K562 (cell line): Measurements from ENCODE around the gene PLCB3. TPM values are rescaled to one million over a fixed set of nuclear protein-coding genes. Genes with fewer than 3 reads are reported as not detected.

Source experiments
- CHCHD3 ChIP-seq: fragments of 250-450 bp; sonication (Bioruptor Pico); IDR thresholded peaks from 2 replicates; pipeline ENCODE4 v2.1.2; 2022; ENCODE audit warnings: mild to moderate bottlenecking
- CTCF ChIP-seq, 3 experiments: IDR thresholded peaks in 2 of 3; conservative IDR thresholded peaks in 1 of 3; 2 replicates each; pipeline ENCODE4 v1.5.1; 2011 to 2012; ENCODE audit warnings: low read length in 3 of 3, mild to moderate bottlenecking in 3 of 3, control low read depth in 2 of 3, improper control_type of control experiment in 1 of 3, inconsistent platforms in 1 of 3, low read depth in 1 of 3, mixed read lengths in 1 of 3, moderate library complexity in 1 of 3; ENCODE audit not compliant: insufficient read depth in 2 of 3
- MEF2D ChIP-seq: conservative IDR thresholded peaks from 2 replicates; pipeline ENCODE4 v1.6.1; 2016; ENCODE audit warnings: low read depth, missing genetic modification characterization, missing compliant biosample characterization
- NONO ChIP-seq, 2 experiments: fragments of 200-400 bp in 1 of 2; fragments of 450-650 bp in 1 of 2; formaldehyde crosslinking in 1 of 2; IDR thresholded peaks; 2 replicates each; pipeline ENCODE4 v1.6.1; 2017; ENCODE audit warnings: low read depth in 2 of 2, mild to moderate bottlenecking in 2 of 2, moderate library complexity in 2 of 2, low read length in 1 of 2
- SAFB ChIP-seq: fragments of 200-400 bp; formaldehyde crosslinking; IDR thresholded peaks from 2 replicates; pipeline ENCODE4 v1.6.1; 2017; ENCODE audit warnings: low read depth, low read length, borderline replicate concordance
- TAF15 ChIP-seq: fragments of 200-400 bp; formaldehyde crosslinking; IDR thresholded peaks from 2 replicates; pipeline ENCODE4 v1.6.1; 2017; ENCODE audit warnings: mild to moderate bottlenecking, low read depth, low read length, moderate library complexity
- THAP12 ChIP-seq: fragments of 250-450 bp; sonication (Bioruptor Pico); IDR thresholded peaks from 2 replicates; pipeline ENCODE4 v1.9.0; 2021; ENCODE audit warnings: mild to moderate bottlenecking, inconsistent platforms
- WHSC1 ChIP-seq: IDR thresholded peaks from one replicate; pipeline ENCODE4 v1.6.1; 2012; ENCODE audit warnings: low read length, control low read depth, inconsistent platforms
- ZNF717 ChIP-seq: fragments of 250-450 bp; sonication (Bioruptor Pico); IDR thresholded peaks from 2 replicates; pipeline ENCODE4 v1.5.0; 2021
- polyA plus RNA-seq, 8 experiments: library from polyadenylated mRNA; depleted of rRNA in 4 of 8; stranded (reverse) in 5 of 8; unstranded in 3 of 8; fragments of >200 nt; fragmentation: Nextera tagmentation in 2 of 8; fragmentation: Illumina TruSeq in 1 of 8; extraction: Ambion mirVana in 2 of 8; extraction: Trizol in 1 of 8; gene quantifications; 2 replicates each; pipeline versions ENCODE4 v1.2.1 to v1.2.3, GENCODE V29; 2011 to 2014; ENCODE audit warnings: inconsistent platforms in 1 of 8, missing spikeins in 1 of 8
- total RNA-seq, 7 experiments: library from RNA; depleted of rRNA in 6 of 7; stranded (reverse); fragments of >200 nt in 6 of 7; fragmentation: Illumina TruSeq in 2 of 7; extraction: Trizol in 2 of 7; gene quantifications; 2 replicates each; pipeline versions ENCODE4 v1.2.1 to v1.2.3, GENCODE V29; 2011 to 2021; ENCODE audit warnings: low replicate concordance in 1 of 7
- TF ChIP-seq, protein P1 (sequence below): fragments of 250-450 bp; sonication (Bioruptor Pico); IDR thresholded peaks from 2 replicates; pipeline ENCODE4 v1.4.0; 2020
- TF ChIP-seq, protein P2 (sequence below): fragments of 250-450 bp; sonication (Bioruptor Pico); IDR thresholded peaks from 2 replicates; pipeline ENCODE4 v1.8.0; 2021; ENCODE audit warnings: borderline replicate concordance, mild to moderate bottlenecking, moderate library complexity; ENCODE audit not compliant: poor library complexity, severe bottlenecking
- TF ChIP-seq, protein P3 (sequence below): sonication (generic); formaldehyde crosslinking; IDR thresholded peaks from 2 replicates; pipeline ENCODE4 v1.8.0; 2022; ENCODE audit warnings: mild to moderate bottlenecking, low read depth, missing genetic modification reagents
- TF ChIP-seq, protein P4 (sequence below): sonication (generic); formaldehyde crosslinking; IDR thresholded peaks from 2 replicates; pipeline ENCODE4 v1.4.0; 2020; ENCODE audit warnings: mild to moderate bottlenecking, missing genetic modification reagents
- TF ChIP-seq, protein P5 (sequence below): fragments of 250-450 bp; sonication (Bioruptor Pico); IDR thresholded peaks from 2 replicates; pipeline ENCODE4 v1.8.0; 2022; ENCODE audit warnings: moderate library complexity, mild to moderate bottlenecking, inconsistent platforms

The PLCB3 gene
- total and polyA plus RNA-seq, 9 of the 15 experiments (the other 6 are each of a cell fraction or from before 2014, with no cell fraction given), result 0.31 to 44.8 (median 14.6) TPM

GRCh38 chr11:64241491-64242374 lies 9.6 kb upstream of the PLCB3 start (continued):
- TF ChIP-seq, protein P1, sequence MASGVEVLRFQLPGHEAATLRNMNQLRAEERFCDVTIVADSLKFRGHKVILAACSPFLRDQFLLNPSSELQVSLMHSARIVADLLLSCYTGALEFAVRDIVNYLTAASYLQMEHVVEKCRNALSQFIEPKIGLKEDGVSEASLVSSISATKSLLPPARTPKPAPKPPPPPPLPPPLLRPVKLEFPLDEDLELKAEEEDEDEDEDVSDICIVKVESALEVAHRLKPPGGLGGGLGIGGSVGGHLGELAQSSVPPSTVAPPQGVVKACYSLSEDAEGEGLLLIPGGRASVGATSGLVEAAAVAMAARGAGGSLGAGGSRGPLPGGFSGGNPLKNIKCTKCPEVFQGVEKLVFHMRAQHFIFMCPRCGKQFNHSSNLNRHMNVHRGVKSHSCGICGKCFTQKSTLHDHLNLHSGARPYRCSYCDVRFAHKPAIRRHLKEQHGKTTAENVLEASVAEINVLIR (CRISPR knock-in tag), result no peak
- TF ChIP-seq MEF2D (tag), result no peak
- TF ChIP-seq, protein P2, sequence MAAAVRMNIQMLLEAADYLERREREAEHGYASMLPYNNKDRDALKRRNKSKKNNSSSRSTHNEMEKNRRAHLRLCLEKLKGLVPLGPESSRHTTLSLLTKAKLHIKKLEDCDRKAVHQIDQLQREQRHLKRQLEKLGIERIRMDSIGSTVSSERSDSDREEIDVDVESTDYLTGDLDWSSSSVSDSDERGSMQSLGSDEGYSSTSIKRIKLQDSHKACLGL (CRISPR knock-in tag), result no peak
- no peak for TF ChIP-seq ZNF717 (CRISPR knock-in tag)
- peak; percentile 54 to 84 for TF ChIP-seq NONO (IDR thresholded peaks at IDR 0.05; ENCODE audit: low read depth in 2 of 2, low read length in 1 of 2)
- 0 out of 6 replicates have a peak, but pooled peaks of 2 of the 3 experiments have one; percentile 0 to 10 for TF ChIP-seq CTCF (IDR thresholded peaks at IDR 0.05 in 2 of 3, conservative IDR thresholded peaks at IDR 0.05 in 1 of 3; ENCODE audit: insufficient read depth in 2 of 3, low read depth in 1 of 3, low read length in 3 of 3)
- TF ChIP-seq SAFB, result 0 out of 2 replicates have a peak, but pooled peaks have one; percentile 41
- peak; percentile 66 for TF ChIP-seq THAP12 (CRISPR knock-in tag)
- TF ChIP-seq, protein P3, sequence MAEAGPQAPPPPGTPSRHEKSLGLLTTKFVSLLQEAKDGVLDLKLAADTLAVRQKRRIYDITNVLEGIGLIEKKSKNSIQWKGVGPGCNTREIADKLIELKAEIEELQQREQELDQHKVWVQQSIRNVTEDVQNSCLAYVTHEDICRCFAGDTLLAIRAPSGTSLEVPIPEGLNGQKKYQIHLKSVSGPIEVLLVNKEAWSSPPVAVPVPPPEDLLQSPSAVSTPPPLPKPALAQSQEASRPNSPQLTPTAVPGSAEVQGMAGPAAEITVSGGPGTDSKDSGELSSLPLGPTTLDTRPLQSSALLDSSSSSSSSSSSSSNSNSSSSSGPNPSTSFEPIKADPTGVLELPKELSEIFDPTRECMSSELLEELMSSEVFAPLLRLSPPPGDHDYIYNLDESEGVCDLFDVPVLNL (CRISPR knock-in tag), result no peak
- no peak for TF ChIP-seq CHCHD3
- TF ChIP-seq, protein P4, sequence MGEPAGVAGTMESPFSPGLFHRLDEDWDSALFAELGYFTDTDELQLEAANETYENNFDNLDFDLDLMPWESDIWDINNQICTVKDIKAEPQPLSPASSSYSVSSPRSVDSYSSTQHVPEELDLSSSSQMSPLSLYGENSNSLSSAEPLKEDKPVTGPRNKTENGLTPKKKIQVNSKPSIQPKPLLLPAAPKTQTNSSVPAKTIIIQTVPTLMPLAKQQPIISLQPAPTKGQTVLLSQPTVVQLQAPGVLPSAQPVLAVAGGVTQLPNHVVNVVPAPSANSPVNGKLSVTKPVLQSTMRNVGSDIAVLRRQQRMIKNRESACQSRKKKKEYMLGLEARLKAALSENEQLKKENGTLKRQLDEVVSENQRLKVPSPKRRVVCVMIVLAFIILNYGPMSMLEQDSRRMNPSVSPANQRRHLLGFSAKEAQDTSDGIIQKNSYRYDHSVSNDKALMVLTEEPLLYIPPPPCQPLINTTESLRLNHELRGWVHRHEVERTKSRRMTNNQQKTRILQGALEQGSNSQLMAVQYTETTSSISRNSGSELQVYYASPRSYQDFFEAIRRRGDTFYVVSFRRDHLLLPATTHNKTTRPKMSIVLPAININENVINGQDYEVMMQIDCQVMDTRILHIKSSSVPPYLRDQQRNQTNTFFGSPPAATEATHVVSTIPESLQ (CRISPR knock-in tag), result no peak
- no peak for TF ChIP-seq TAF15
- TF ChIP-seq, protein P5, sequence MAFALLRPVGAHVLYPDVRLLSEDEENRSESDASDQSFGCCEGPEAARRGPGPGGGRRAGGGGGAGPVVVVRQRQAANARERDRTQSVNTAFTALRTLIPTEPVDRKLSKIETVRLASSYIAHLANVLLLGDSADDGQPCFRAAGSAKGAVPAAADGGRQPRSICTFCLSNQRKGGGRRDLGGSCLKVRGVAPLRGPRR (CRISPR knock-in tag), result no peak
- no peak for TF ChIP-seq WHSC1
